ENCODE data around the gene ZFX. TPM values are rescaled to one million over a fixed set of nuclear protein-coding genes. Genes with fewer than 3 reads are reported as not detected.

Gene ZFX
- total RNA-seq, 1 donor from 2014 or later = 67.0 TPM

- Mint-ChIP-seq H3K27ac (no peak overlapping the region), H3K27me3 (no peaks in the 10 kb centered on the region), H3K36me3 (ENCODE audit: low read depth) (no peaks in the 10 kb centered on the region), H3K4me1 (no peaks in the 10 kb centered on the region), H3K9me3 (no peaks in the 10 kb centered on the region), H3K4me3 (no peak overlapping the region)
- DNase-seq (no peak), ATAC-seq (ENCODE audit: low read depth) (no peak)
- ChIA-PET CTCF (no interaction called here), POLR2A (no interaction called here)
- TF ChIP-seq CTCF (IDR thresholded peaks at IDR 0.05) = no peak
- intact Hi-C loops (cut with micrococcal nuclease) = loop anchor here (10.0 kb wide), 1 partner anchor 47 kb away; no protein-coding TSS in a partner anchor
Measured at GRCh38 chrX:24221872-24222271, 72.3 kb downstream of the ZFX start.

GRCh38 chrX:24225265-24225664 is 75.7 kb downstream of the ZFX start:
- no peak for TF ChIP-seq CTCF (IDR thresholded peaks at IDR 0.05)
- Mint-ChIP-seq H3K4me1 (no peaks in the 10 kb centered on the region), H3K9me3 (no peaks in the 10 kb centered on the region), H3K4me3 (no peak overlapping the region), H3K27me3 (no peaks in the 10 kb centered on the region), H3K36me3 (ENCODE audit: low read depth) (no peaks in the 10 kb centered on the region), H3K27ac (no peak overlapping the region)
- ATAC-seq (ENCODE audit: low read depth) = no peak
- intact Hi-C loops (cut with micrococcal nuclease) = loop anchor here (10.0 kb wide), 1 partner anchor 50 kb away; no protein-coding TSS in a partner anchor
- POLR2A ChIA-PET = no interaction called here
- DNase-seq = no peak
- CTCF ChIA-PET = no interaction called here

- Mint-ChIP-seq H3K27me3 (no peaks in the 10 kb centered on the region), H3K4me3 (no peak overlapping the region), H3K27ac (no peak overlapping the region), H3K36me3 (ENCODE audit: low read depth) (no peaks in the 10 kb centered on the region), H3K9me3 (no peaks in the 10 kb centered on the region), H3K4me1 (no peaks in the 10 kb centered on the region)
- DNase-seq = no peak
- intact Hi-C loops (cut with micrococcal nuclease) = loop anchor here (10.0 kb wide), 1 partner anchor 51 kb away; no protein-coding TSS in a partner anchor
- POLR2A ChIA-PET = no interaction called here
- CTCF ChIA-PET = no interaction called here
- no peak for TF ChIP-seq CTCF (IDR thresholded peaks at IDR 0.05)
- ATAC-seq (ENCODE audit: low read depth) = no peak
Measured at GRCh38 chrX:24226176-24226575, 76.6 kb downstream of the ZFX start.

DNA sequence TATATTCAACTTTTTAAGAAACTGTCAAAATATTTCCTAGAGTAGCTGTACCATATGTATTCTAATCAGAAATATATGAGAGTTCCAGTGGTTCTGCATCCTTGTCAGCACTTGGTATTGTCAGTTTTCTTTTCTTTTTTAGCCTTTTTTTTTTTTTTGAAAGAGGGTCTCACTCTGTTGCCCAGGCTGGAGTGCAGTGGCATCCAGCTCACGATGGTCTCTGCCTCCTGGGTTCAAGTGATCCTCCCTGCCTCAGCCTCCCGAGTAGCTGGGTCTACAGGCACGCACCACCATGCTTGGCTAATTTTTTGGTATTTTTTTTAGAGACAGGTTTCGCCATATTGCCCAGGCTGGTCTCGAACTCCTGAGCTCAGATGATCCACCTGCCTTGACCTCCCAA is 79.1 kb downstream of the ZFX start:
- ATAC-seq (ENCODE audit: low read depth) (no peak), DNase-seq (no peak)
- intact Hi-C loops (cut with micrococcal nuclease) = loop anchor here (10.0 kb wide), 1 partner anchor 54 kb away; no protein-coding TSS in a partner anchor
- H3K27me3 Mint-ChIP-seq = no peaks in the 10 kb centered on the region
- H3K36me3 Mint-ChIP-seq (ENCODE audit: low read depth) = no peaks in the 10 kb centered on the region
- H3K4me1 Mint-ChIP-seq = no peaks in the 10 kb centered on the region
- H3K27ac Mint-ChIP-seq = no peak overlapping the region
- H3K9me3 Mint-ChIP-seq = no peaks in the 10 kb centered on the region
- no peak for TF ChIP-seq CTCF (IDR thresholded peaks at IDR 0.05)
- ChIA-PET CTCF (interaction anchor here (0.7 kb wide), 1 partner anchor 167 kb away, joined by 3 read pairs; no protein-coding TSS in a partner anchor), POLR2A (interaction anchor here (0.6 kb wide), 1 partner anchor 173 kb away, joined by 4 read pairs; no protein-coding TSS in a partner anchor)
- no peak overlapping the region for H3K4me3 Mint-ChIP-seq

DNA sequence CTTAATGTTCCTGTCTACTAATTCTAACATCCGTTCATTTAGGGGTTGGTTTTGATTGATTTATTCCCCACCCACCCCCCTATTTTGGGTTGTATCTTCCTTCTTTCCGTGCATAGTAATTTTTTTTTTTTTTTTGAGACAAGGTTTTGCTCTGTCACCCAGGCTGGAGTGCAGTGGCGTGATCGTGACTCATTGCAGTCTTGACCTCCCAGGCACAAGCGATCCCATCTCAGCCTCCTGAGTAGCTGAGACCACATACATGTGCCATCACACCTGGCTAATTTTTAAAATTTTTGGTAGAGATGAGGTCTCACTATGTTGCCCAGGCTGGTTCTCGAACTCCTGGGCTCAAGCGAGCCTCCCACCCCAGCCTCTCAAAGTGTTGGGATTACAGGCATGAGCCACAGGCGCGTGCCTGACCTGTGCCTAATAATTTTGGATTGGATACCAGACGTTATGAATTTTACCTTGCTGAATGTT is 79.9 kb downstream of the ZFX start:
- ChIA-PET CTCF (no interaction called here), POLR2A (no interaction called here)
- ATAC-seq (ENCODE audit: low read depth) = no peak
- Mint-ChIP-seq H3K27me3 (no peaks in the 10 kb centered on the region), H3K36me3 (ENCODE audit: low read depth) (no peaks in the 10 kb centered on the region), H3K4me1 (no peaks in the 10 kb centered on the region), H3K27ac (no peak overlapping the region), H3K4me3 (no peak overlapping the region), H3K9me3 (no peaks in the 10 kb centered on the region)
- intact Hi-C loops (cut with micrococcal nuclease) = loop anchor here (10.0 kb wide), 1 partner anchor 55 kb away; no protein-coding TSS in a partner anchor
- TF ChIP-seq CTCF (IDR thresholded peaks at IDR 0.05) = no peak
- DNase-seq = no peak
